ENCODE results near the gene ARFGAP2.

ARFGAP2 gene

GRCh38 chr11:47184711-47185304 is 8.1 kb upstream of the ARFGAP2 start:
- Histone ChIP-seq H3K4me3 (peak overlapping the region; percentile 75), H3K9me3 (no peaks in the 10 kb centered on the region), H3K27me3 (ENCODE audit: low read depth) (no peaks in the 10 kb centered on the region), H3K4me1 (peaks cover 17% of the 10 kb centered on the region), H3K36me3 (replicated peaks) (peaks cover 6% of the 10 kb centered on the region)
- in situ Hi-C loops (cut with MboI; ENCODE audit: low sequenced_read_pairs), result no loop called here
- no peak for DNase-seq (ENCODE audit: low spot score in 2 of 2)

- Histone ChIP-seq H3K36me3 (replicated peaks) (peaks cover 14% of the 10 kb centered on the region), H3K4me3 (no peak overlapping the region), H3K4me1 (peaks cover 17% of the 10 kb centered on the region), H3K27me3 (ENCODE audit: low read depth) (no peaks in the 10 kb centered on the region), H3K9me3 (no peaks in the 10 kb centered on the region)
- no peak for DNase-seq (ENCODE audit: low spot score in 2 of 2)
- in situ Hi-C loops (cut with MboI; ENCODE audit: low sequenced_read_pairs), result no loop called here
Measured at GRCh38 chr11:47183969-47184368, 7.3 kb upstream of the ARFGAP2 start.

- Histone ChIP-seq H3K36me3 (replicated peaks) (peaks cover 19% of the 10 kb centered on the region), H3K9me3 (no peaks in the 10 kb centered on the region), H3K4me3 (no peak overlapping the region), H3K27me3 (ENCODE audit: low read depth) (no peaks in the 10 kb centered on the region), H3K4me1 (peaks cover 17% of the 10 kb centered on the region)
- DNase-seq (ENCODE audit: low spot score in 2 of 2), result no peak
- in situ Hi-C loops (cut with MboI; ENCODE audit: low sequenced_read_pairs), result no loop called here
Measured at GRCh38 chr11:47183031-47183856, 6.6 kb upstream of the ARFGAP2 start.

GRCh38 chr11:47182380-47182779 is 5.7 kb upstream of the ARFGAP2 start:
- Histone ChIP-seq H3K9me3 (no peaks in the 10 kb centered on the region), H3K27me3 (ENCODE audit: low read depth) (no peaks in the 10 kb centered on the region), H3K36me3 (replicated peaks) (peaks cover 24% of the 10 kb centered on the region), H3K4me3 (no peak overlapping the region), H3K4me1 (peaks cover 16% of the 10 kb centered on the region)
- in situ Hi-C loops (cut with MboI; ENCODE audit: low sequenced_read_pairs), result no loop called here
- no peak for DNase-seq (ENCODE audit: low spot score in 2 of 2)

- in situ Hi-C loops (cut with MboI; ENCODE audit: low sequenced_read_pairs), result no loop called here
- Histone ChIP-seq H3K27me3 (ENCODE audit: low read depth) (no peaks in the 10 kb centered on the region), H3K36me3 (replicated peaks) (peaks cover 27% of the 10 kb centered on the region), H3K4me1 (peaks cover 11% of the 10 kb centered on the region; the same call in 1 of the 2 replicates), H3K4me3 (no peak overlapping the region), H3K9me3 (no peaks in the 10 kb centered on the region)
- no peak for DNase-seq (ENCODE audit: low spot score in 2 of 2)
Measured at GRCh38 chr11:47181271-47181670, 4.6 kb upstream of the ARFGAP2 start.

GRCh38 chr11:47180006-47180787 is 3.5 kb upstream of the ARFGAP2 start:
- Histone ChIP-seq H3K4me1 (peaks cover 14% of the 10 kb centered on the region; the same call in 1 of the 2 replicates), H3K27me3 (ENCODE audit: low read depth) (no peaks in the 10 kb centered on the region), H3K36me3 (replicated peaks) (peaks cover 33% of the 10 kb centered on the region), H3K9me3 (no peaks in the 10 kb centered on the region), H3K4me3 (no peak overlapping the region)
- in situ Hi-C loops (cut with MboI; ENCODE audit: low sequenced_read_pairs), result no loop called here
- DNase-seq (ENCODE audit: low spot score in 2 of 2), result no peak

GRCh38 chr11:47179655-47179991 is 2.9 kb upstream of the ARFGAP2 start:
- in situ Hi-C loops (cut with MboI; ENCODE audit: low sequenced_read_pairs), result loop anchor here (5.0 kb wide), 1 partner anchor 88 kb away; no protein-coding TSS in a partner anchor
- H3K9me3 ChIP-seq, result no peaks in the 10 kb centered on the region
- H3K4me3 ChIP-seq, result no peak overlapping the region
- peaks cover 39% of the 10 kb centered on the region for H3K36me3 ChIP-seq (replicated peaks)
- peak; percentile 18 to 71 for DNase-seq (ENCODE audit: low spot score in 2 of 2)
- H3K4me1 ChIP-seq, result peaks cover 9% of the 10 kb centered on the region; the same call in 1 of the 2 replicates
- no peaks in the 10 kb centered on the region for H3K27me3 ChIP-seq (ENCODE audit: low read depth)

- in situ Hi-C loops (cut with MboI; ENCODE audit: low sequenced_read_pairs), result loop anchor here (5.0 kb wide), 1 partner anchor 88 kb away; no protein-coding TSS in a partner anchor
Measured at GRCh38 chr11:47178737-47179654, 2.3 kb upstream of the ARFGAP2 start.

GRCh38 chr11:47178316-47178715 is 1.6 kb upstream of the ARFGAP2 start:
- no peaks in the 10 kb centered on the region for H3K9me3 ChIP-seq
- no peaks in the 10 kb centered on the region for H3K27me3 ChIP-seq (ENCODE audit: low read depth)
- no peak for DNase-seq (ENCODE audit: low spot score in 2 of 2)
- in situ Hi-C loops (cut with MboI; ENCODE audit: low sequenced_read_pairs), result loop anchor here (5.0 kb wide), 1 partner anchor 89 kb away; no protein-coding TSS in a partner anchor
- H3K4me3 ChIP-seq, result no peak overlapping the region
- peaks cover 9% of the 10 kb centered on the region; the same call in 1 of the 2 replicates for H3K4me1 ChIP-seq
- peaks cover 48% of the 10 kb centered on the region for H3K36me3 ChIP-seq (replicated peaks)

More at GRCh38 chr11:47178737-47179654, 2.3 kb upstream of the ARFGAP2 start:
- no peaks in the 10 kb centered on the region for H3K9me3 ChIP-seq
- DNase-seq (ENCODE audit: low spot score in 2 of 2), result no peak
- peaks cover 9% of the 10 kb centered on the region; the same call in 1 of the 2 replicates for H3K4me1 ChIP-seq
- H3K4me3 ChIP-seq, result no peak overlapping the region
- H3K27me3 ChIP-seq (ENCODE audit: low read depth), result no peaks in the 10 kb centered on the region
- H3K36me3 ChIP-seq (replicated peaks), result peaks cover 42% of the 10 kb centered on the region

GRCh38 chr11:47177846-47178245 is 1.2 kb upstream of the ARFGAP2 start:
- no peaks in the 10 kb centered on the region for H3K27me3 ChIP-seq (ENCODE audit: low read depth)
- H3K4me1 ChIP-seq, result peaks cover 9% of the 10 kb centered on the region; the same call in 1 of the 2 replicates
- DNase-seq (ENCODE audit: low spot score in 2 of 2), result no peak
- no peaks in the 10 kb centered on the region for H3K9me3 ChIP-seq
- H3K4me3 ChIP-seq, result peak overlapping the region; percentile 99; the same call in 1 of the 2 replicates
- peaks cover 53% of the 10 kb centered on the region for H3K36me3 ChIP-seq (replicated peaks)
- in situ Hi-C loops (cut with MboI; ENCODE audit: low sequenced_read_pairs), result loop anchor here (5.0 kb wide), 1 partner anchor 89 kb away; no protein-coding TSS in a partner anchor

GRCh38 chr11:47177229-47177845 is 658 bp upstream of the ARFGAP2 start:
- in situ Hi-C loops (cut with MboI; ENCODE audit: low sequenced_read_pairs), result loop anchor here (5.0 kb wide), 1 partner anchor 90 kb away; no protein-coding TSS in a partner anchor
- Histone ChIP-seq H3K9me3 (no peaks in the 10 kb centered on the region), H3K27me3 (ENCODE audit: low read depth) (no peaks in the 10 kb centered on the region), H3K4me1 (peaks cover 9% of the 10 kb centered on the region; the same call in 1 of the 2 replicates), H3K36me3 (replicated peaks) (peaks cover 58% of the 10 kb centered on the region), H3K4me3 (peak overlapping the region; percentile 99)
- peak; percentile 66 to 72 for DNase-seq (ENCODE audit: low spot score in 2 of 2)

GRCh38 chr11:47175746-47176327 is 842 bp downstream of the ARFGAP2 start:
- no peak for DNase-seq (ENCODE audit: low spot score in 2 of 2)
- Histone ChIP-seq H3K4me1 (peaks cover 9% of the 10 kb centered on the region; the same call in 1 of the 2 replicates), H3K9me3 (no peaks in the 10 kb centered on the region), H3K4me3 (peak overlapping the region; percentile 99), H3K36me3 (replicated peaks) (peaks cover 68% of the 10 kb centered on the region), H3K27me3 (ENCODE audit: low read depth) (no peaks in the 10 kb centered on the region)
- in situ Hi-C loops (cut with MboI; ENCODE audit: low sequenced_read_pairs), result loop anchor here (5.0 kb wide), 1 partner anchor 91 kb away; no protein-coding TSS in a partner anchor
